Smooth muscle cell (in vitro differentiated cells): ENCODE measurements around the gene SLC1A4. TPM values are rescaled to one million over a fixed set of nuclear protein-coding genes. Genes with fewer than 3 reads are reported as not detected.

Source experiments
- DNase-seq: peaks from one replicate; lab custom pipeline; 2025; ENCODE audit not compliant: unreplicated experiment; lab: John Stamatoyannopoulos, UW
- H2AFZ ChIP-seq: fragments of 200-600 bp; sonication (generic); 2 replicates; pipeline ENCODE4 v1.6.0; 2016; ENCODE audit warnings: antibody characterized with exemption, low read depth, mild to moderate bottlenecking
- H3F3A ChIP-seq: fragments of 200-600 bp; sonication (generic); 2 replicates; pipeline ENCODE4 v1.6.0; 2017; ENCODE audit warnings: antibody characterized with exemption, low read depth
- H3K27ac ChIP-seq: fragments of 200-600 bp; sonication (generic); 2 replicates; pipeline ENCODE4 v1.5.1; 2016; ENCODE audit warnings: low read depth, mild to moderate bottlenecking
- H3K27me3 ChIP-seq: fragments of 200-600 bp; sonication (generic); 2 replicates; pipeline ENCODE4 v1.6.1; 2016; ENCODE audit warnings: low read depth, mild to moderate bottlenecking
- H3K36me3 ChIP-seq: fragments of 200-600 bp; sonication (generic); 2 replicates; pipeline ENCODE4 v1.5.1; 2016; ENCODE audit warnings: low read depth
- H3K4me1 ChIP-seq: fragments of 200-600 bp; sonication (generic); 2 replicates; pipeline ENCODE4 v1.5.1; 2016; ENCODE audit warnings: low read depth
- H3K4me2 ChIP-seq: fragments of 200-600 bp; sonication (generic); 2 replicates; pipeline ENCODE4 v1.6.0; 2016; ENCODE audit warnings: mild to moderate bottlenecking
- H3K4me3 ChIP-seq: fragments of 200-600 bp; sonication (generic); 2 replicates; pipeline ENCODE4 v1.5.1; 2016; ENCODE audit warnings: mild to moderate bottlenecking
- H3K79me2 ChIP-seq: fragments of 200-600 bp; sonication (generic); 2 replicates; pipeline ENCODE4 v1.6.0; 2016; ENCODE audit warnings: low read depth, mild to moderate bottlenecking
- H3K9ac ChIP-seq: fragments of 200-600 bp; sonication (generic); 2 replicates; pipeline ENCODE4 v1.6.0; 2016; ENCODE audit warnings: low read depth
- H3K9me3 ChIP-seq: fragments of 200-600 bp; sonication (generic); replicated peaks from 2 replicates; pipeline ENCODE4 v1.5.1; 2016; ENCODE audit warnings: low read depth
- H4K20me1 ChIP-seq: fragments of 200-600 bp; sonication (generic); 2 replicates; pipeline ENCODE4 v1.6.0; 2016; ENCODE audit warnings: low read depth
- CTCF ChIP-seq: fragments of 200-600 bp; sonication (generic); IDR thresholded peaks from 2 replicates; pipeline ENCODE4 v1.5.1; 2017; ENCODE audit warnings: borderline replicate concordance, mild to moderate bottlenecking, antibody characterized with exemption; ENCODE audit not compliant: insufficient read depth, poor library complexity, severe bottlenecking
- WGBS: methylation state at CpG from one replicate; pipeline ENCODE4 v1.1.7; 2016; ENCODE audit warnings: low lambda C conversion rate; 5-methylcytosine and 5-hydroxymethylcytosine counted together
- polyA plus RNA-seq: library from polyadenylated mRNA; unstranded; fragments of >200 nt; fragmentation: Nextera tagmentation; extraction: Ambion mirVana; gene quantifications from 2 replicates; pipeline ENCODE4 v1.2.1, GENCODE V29; 2016
- total RNA-seq: library from RNA; depleted of rRNA; stranded (reverse); fragments of >200 nt; gene quantifications from 2 replicates; pipeline ENCODE4 v1.2.3, GENCODE V29; 2014

Gene SLC1A4
- total and polyA plus RNA-seq, 2 experiments from 2014 or later, result 14.2 to 16.9 TPM

GRCh38 chr2:65069439-65069824 is 80.2 kb downstream of the SLC1A4 start:
- H3K4me3 ChIP-seq, result no peak overlapping the region
- peaks cover 11% of the 10 kb centered on the region for H3K4me1 ChIP-seq
- WGBS, result 90% methylated on average over 6 of the region's 6 CpGs
- H3K9me3 ChIP-seq, result no peaks in the 10 kb centered on the region
- peak overlapping the region; percentile 53 for H3K27ac ChIP-seq
- H2AFZ ChIP-seq, result no peak overlapping the region
- peaks cover 69% of the 10 kb centered on the region for H4K20me1 ChIP-seq
- no peaks in the 10 kb centered on the region for H3K27me3 ChIP-seq
- peaks cover 22% of the 10 kb centered on the region for H3F3A ChIP-seq
- no peak overlapping the region for H3K4me2 ChIP-seq
- no peaks in the 10 kb centered on the region for H3K36me3 ChIP-seq
- no peak for DNase-seq
- H3K79me2 ChIP-seq, result peaks cover 12% of the 10 kb centered on the region
- no peak for TF ChIP-seq CTCF
- H3K9ac ChIP-seq, result no peak overlapping the region

GRCh38 chr2:65070172-65070830 is 81.1 kb downstream of the SLC1A4 start:
- Histone ChIP-seq H4K20me1 (peaks cover 69% of the 10 kb centered on the region), H3K4me2 (peak overlapping the region; percentile 9), H3K4me1 (peaks cover 6% of the 10 kb centered on the region), H3K27ac (peak overlapping the region; percentile 60), H3K27me3 (no peaks in the 10 kb centered on the region), H2AFZ (no peak overlapping the region), H3K9ac (no peak overlapping the region), H3K79me2 (peaks cover 12% of the 10 kb centered on the region), H3K36me3 (no peaks in the 10 kb centered on the region), H3K4me3 (no peak overlapping the region), H3K9me3 (no peaks in the 10 kb centered on the region), H3F3A (peaks cover 17% of the 10 kb centered on the region)
- TF ChIP-seq CTCF, result peak; percentile 5
- 47% methylated on average over 8 of the region's 8 CpGs for WGBS
- no peak for DNase-seq

- no peak overlapping the region for H3K9ac ChIP-seq
- peak overlapping the region; percentile 9 for H3K4me2 ChIP-seq
- H3F3A ChIP-seq, result peaks cover 17% of the 10 kb centered on the region
- peaks cover 12% of the 10 kb centered on the region for H3K79me2 ChIP-seq
- H4K20me1 ChIP-seq, result peaks cover 69% of the 10 kb centered on the region
- H3K36me3 ChIP-seq, result no peaks in the 10 kb centered on the region
- H3K9me3 ChIP-seq, result no peaks in the 10 kb centered on the region
- H3K4me3 ChIP-seq, result no peak overlapping the region
- DNase-seq, result no peak
- TF ChIP-seq CTCF, result no peak
- H3K27me3 ChIP-seq, result no peaks in the 10 kb centered on the region
- peaks cover under 1% of the 10 kb centered on the region for H3K4me1 ChIP-seq
- WGBS, result 96% methylated on average over 6 of the region's 6 CpGs
- peak overlapping the region; percentile 60 for H3K27ac ChIP-seq
- H2AFZ ChIP-seq, result no peak overlapping the region
Measured at GRCh38 chr2:65070856-65071255, 81.7 kb downstream of the SLC1A4 start.
